B cell (primary cell): ENCODE measurements around the gene RNF157. TPM values are rescaled to one million over a fixed set of nuclear protein-coding genes. Genes with fewer than 3 reads are reported as not detected.
A peak's percentile ranks its signal among the peaks of the same experiment; 100 is the strongest.

ENCODE experiments used
- ATAC-seq: fragments of 200-7000 bp; cut with Tn5 transposase; one replicate; pipeline ENCODE4 v1.10.0; 2021; ENCODE audit warnings: low read depth, mild to moderate bottlenecking, moderate number of reproducible peaks, moderate library complexity
- CTCF ChIA-PET: fragments of 350-600 bp; sonication (Branson Sonifier 250); formaldehyde crosslinking; loops from one replicate; lab custom pipeline; 2021; ENCODE audit warnings: antibody characterized with exemption, inconsistent platforms; lab: Charles Lee
- POLR2A ChIA-PET: fragments of 350-600 bp; sonication (Branson Sonifier 250); formaldehyde crosslinking; loops from one replicate; lab custom pipeline; 2021; ENCODE audit warnings: antibody characterized with exemption; lab: Charles Lee
- DNase-seq: peaks from one replicate; pipeline ENCODE4 v3.0.0; 2013
- H2AFZ ChIP-seq: 2 replicates; pipeline ENCODE4 v1.6.1; 2012; ENCODE audit warnings: mild to moderate bottlenecking, low read depth, low read length; ENCODE audit not compliant: insufficient read depth, poor library complexity, severe bottlenecking
- H3K27ac ChIP-seq, 2 donors: 1 replicate in 1 of 2; 2 replicates in 1 of 2; pipeline ENCODE4 v1.5.1; 2012 to 2013; ENCODE audit warnings: low read length in 2 of 2, mild to moderate bottlenecking in 2 of 2, moderate library complexity in 1 of 2
- H3K27me3 ChIP-seq, 4 experiments: fragments of 200-600 bp in 1 of 4; sonication (generic) in 1 of 4; replicated peaks in 1 of 4; 1 replicate in 2 of 4; 2 replicates in 2 of 4; pipeline versions ENCODE4 v1.6.1 to v1.7.0; 2013 to 2016; ENCODE audit warnings: low read length in 3 of 4, mild to moderate bottlenecking in 2 of 4, mixed read lengths in 1 of 4, moderate library complexity in 1 of 4; ENCODE audit not compliant: insufficient read depth in 4 of 4, control insufficient read depth in 3 of 4; ENCODE audit errors: control extremely low read depth in 1 of 4
- H3K36me3 ChIP-seq, 2 experiments: replicated peaks in 1 of 2; 1 replicate in 1 of 2; 2 replicates in 1 of 2; pipeline versions ENCODE4 v1.6.1 to v1.7.1; 2013; ENCODE audit warnings: low read length in 1 of 2; ENCODE audit not compliant: insufficient read depth in 2 of 2, control insufficient read depth in 1 of 2; ENCODE audit errors: control extremely low read depth in 1 of 2, extremely low read depth in 1 of 2
- H3K4me1 ChIP-seq, 2 donors: fragments of 200-600 bp in 1 of 2; sonication (generic) in 1 of 2; 1 replicate in 1 of 2; 2 replicates in 1 of 2; pipeline versions ENCODE4 v1.5.1 to v1.6.1; 2013 to 2017; ENCODE audit warnings: low read length in 2 of 2; ENCODE audit not compliant: control insufficient read depth in 2 of 2, insufficient read depth in 2 of 2
- H3K4me2 ChIP-seq: replicated peaks from 2 replicates; pipeline ENCODE3; 2012; ENCODE audit warnings: mild to moderate bottlenecking, low read depth, low read length; ENCODE audit not compliant: poor library complexity, severe bottlenecking
- H3K4me3 ChIP-seq, 5 experiments: fragments of 200-600 bp in 1 of 5; sonication (generic) in 1 of 5; 1 replicate in 3 of 5; 2 replicates in 2 of 5; pipeline versions ENCODE4 v1.5.1 to v1.7.0; 2011 to 2016; ENCODE audit warnings: low read length in 4 of 5, mild to moderate bottlenecking in 4 of 5, low read depth in 2 of 5, control low read depth in 1 of 5, moderate library complexity in 1 of 5; ENCODE audit not compliant: insufficient read depth in 1 of 5; ENCODE audit errors: control extremely low read depth in 1 of 5, extremely low read depth in 1 of 5
- H3K79me2 ChIP-seq: fragments of 200-600 bp; sonication (generic); one replicate; pipeline ENCODE4 v1.6.0; 2016; ENCODE audit warnings: low read length; ENCODE audit not compliant: control insufficient read depth, insufficient read depth
- H3K9ac ChIP-seq: fragments of 200-600 bp; sonication (generic); 2 replicates; pipeline ENCODE4 v1.6.1; 2017; ENCODE audit warnings: mild to moderate bottlenecking, low read length, moderate library complexity
- H3K9me3 ChIP-seq, 3 donors: one replicate each; pipeline versions ENCODE4 v1.6.1 to v1.7.1; 2013; ENCODE audit warnings: low read length in 2 of 3; ENCODE audit not compliant: control insufficient read depth in 2 of 3, insufficient read depth in 1 of 3; ENCODE audit errors: control extremely low read depth in 1 of 3
- H4K20me1 ChIP-seq: 2 replicates; pipeline ENCODE4 v1.6.0; 2012; ENCODE audit warnings: mild to moderate bottlenecking, low read length; ENCODE audit not compliant: insufficient read depth, control insufficient read depth, poor library complexity, severe bottlenecking
- H3K27ac Mint-ChIP-seq: one replicate; pipeline ENCODE4 v1.8.0; 2021; ENCODE audit warnings: mixed read lengths
- H3K27me3 Mint-ChIP-seq: one replicate; pipeline ENCODE4 v1.8.0; 2021; ENCODE audit warnings: mixed read lengths
- H3K4me1 Mint-ChIP-seq: one replicate; pipeline ENCODE4 v1.8.0; 2021; ENCODE audit warnings: mixed read lengths
- H3K4me3 Mint-ChIP-seq: one replicate; pipeline ENCODE4 v1.8.0; 2021; ENCODE audit warnings: mixed read lengths
- H3K9me3 Mint-ChIP-seq: one replicate; pipeline ENCODE4 v1.8.0; 2022; ENCODE audit warnings: mixed read lengths; ENCODE audit not compliant: insufficient read depth
- EZH2 ChIP-seq: IDR thresholded peaks from 2 replicates; pipeline ENCODE4 v1.6.1; 2012; ENCODE audit warnings: borderline replicate concordance, low read depth, mild to moderate bottlenecking, moderate library complexity, low read length; ENCODE audit not compliant: insufficient read depth, poor library complexity, severe bottlenecking
- WGBS: methylation state at CpG from one replicate; pipeline ENCODE4 v1.1.5; 2013; ENCODE audit warnings: missing lambda C conversion rate; ENCODE audit not compliant: insufficient coverage; 5-methylcytosine and 5-hydroxymethylcytosine counted together
- intact Hi-C: fragments of 100-400 bp; cut with micrococcal nuclease; formaldehyde crosslinking; loops from one replicate; pipeline ENCODE4 v1.10.0; 2022
- polyA plus RNA-seq: library from polyadenylated mRNA; depleted of rRNA; stranded (reverse); fragments of >200 nt; gene quantifications from 2 replicates; pipeline ENCODE4 v1.2.3, GENCODE V29; 2012
- total RNA-seq, 2 donors: library from RNA; stranded (reverse); fragments of 120-200 nt in 1 of 2; gene quantifications; 1 replicate in 1 of 2; 2 replicates in 1 of 2; pipeline versions ENCODE4 v1.2.3 to v1.2.4, GENCODE V29; 2013 to 2022
- TF ChIP-seq, protein P1 (sequence below): fragments of 200-600 bp; IDR thresholded peaks from one replicate; pipeline ENCODE4 v1.8.0; 2022; ENCODE audit warnings: antibody characterized with exemption, mild to moderate bottlenecking

The RNF157 gene
- total and polyA plus RNA-seq, 2 donors (not counting 1 experiment from before 2014, with no cell fraction given) = 0.54 to 1.2 TPM

DNA sequence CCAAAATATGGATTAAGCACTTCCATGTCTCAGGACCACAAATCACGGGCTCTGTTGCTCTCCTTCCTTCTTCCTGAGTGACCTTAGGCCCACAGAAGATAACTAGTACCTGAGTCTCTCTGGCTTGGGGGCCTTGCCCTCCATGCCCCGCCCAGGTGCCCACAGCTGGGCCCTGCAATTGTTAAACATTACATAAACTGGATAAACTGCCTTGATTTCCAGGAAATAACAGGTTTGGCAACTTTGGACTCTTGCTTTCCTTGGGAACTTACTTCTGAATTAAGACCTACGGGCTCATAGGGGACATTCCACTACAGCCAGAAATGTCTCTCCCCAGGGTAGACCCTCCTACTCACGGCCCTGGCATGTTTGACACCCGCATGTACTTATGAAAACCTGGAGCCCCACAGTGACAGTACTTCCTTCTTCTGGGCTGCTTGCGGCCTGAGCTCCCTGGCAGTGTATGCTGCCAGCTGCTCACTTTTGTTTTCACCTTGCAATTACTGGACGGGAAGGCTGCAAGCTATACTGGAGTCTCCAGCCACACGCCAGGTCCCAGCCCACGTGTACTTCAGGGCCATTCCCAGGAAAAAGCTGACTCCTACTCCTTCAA is 22.5 kb upstream of the RNF157 start:
- H3K4me1 Mint-ChIP-seq = peaks cover 64% of the 10 kb centered on the region
- H3K27me3 Mint-ChIP-seq = no peaks in the 10 kb centered on the region
- DNase-seq = peak; percentile 75
- ATAC-seq = no peak
- Histone ChIP-seq H3K36me3 (peaks cover 0 to 4% of the 10 kb centered on the region in 2 experiments), H4K20me1 (peaks cover 10% of the 10 kb centered on the region), H3K4me2 (peak overlapping the region; percentile 50), H3K27me3 (no peaks in the 10 kb centered on the region), H3K9ac (no peak overlapping the region), H2AFZ (peak overlapping the region; percentile 51), H3K4me3 (peak overlapping the region in 1 of 5 experiments; percentile 2), H3K9me3 (no peaks in the 10 kb centered on the region), H3K79me2 (peaks cover 28% of the 10 kb centered on the region), H3K4me1 (peaks cover 66 to 72% of the 10 kb centered on the region in 2 donors), H3K27ac (peak overlapping the region; percentile 46 to 55)
- no peak for TF ChIP-seq EZH2
- TF ChIP-seq, protein P1, sequence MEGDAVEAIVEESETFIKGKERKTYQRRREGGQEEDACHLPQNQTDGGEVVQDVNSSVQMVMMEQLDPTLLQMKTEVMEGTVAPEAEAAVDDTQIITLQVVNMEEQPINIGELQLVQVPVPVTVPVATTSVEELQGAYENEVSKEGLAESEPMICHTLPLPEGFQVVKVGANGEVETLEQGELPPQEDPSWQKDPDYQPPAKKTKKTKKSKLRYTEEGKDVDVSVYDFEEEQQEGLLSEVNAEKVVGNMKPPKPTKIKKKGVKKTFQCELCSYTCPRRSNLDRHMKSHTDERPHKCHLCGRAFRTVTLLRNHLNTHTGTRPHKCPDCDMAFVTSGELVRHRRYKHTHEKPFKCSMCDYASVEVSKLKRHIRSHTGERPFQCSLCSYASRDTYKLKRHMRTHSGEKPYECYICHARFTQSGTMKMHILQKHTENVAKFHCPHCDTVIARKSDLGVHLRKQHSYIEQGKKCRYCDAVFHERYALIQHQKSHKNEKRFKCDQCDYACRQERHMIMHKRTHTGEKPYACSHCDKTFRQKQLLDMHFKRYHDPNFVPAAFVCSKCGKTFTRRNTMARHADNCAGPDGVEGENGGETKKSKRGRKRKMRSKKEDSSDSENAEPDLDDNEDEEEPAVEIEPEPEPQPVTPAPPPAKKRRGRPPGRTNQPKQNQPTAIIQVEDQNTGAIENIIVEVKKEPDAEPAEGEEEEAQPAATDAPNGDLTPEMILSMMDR = no peak
- intact Hi-C loops = loop anchor here (2.0 to 10.0 kb wide), 3 partner anchors 14 to 358 kb away; partner anchors contain the start of gene MRPL38
- ChIA-PET CTCF (interaction anchor here (0.8 to 8.2 kb wide), 10 partner anchors 11 to 142 kb away, joined by 3 to 66 read pairs (median 6); no protein-coding TSS in a partner anchor), POLR2A (interaction anchor here (0.5 to 3.3 kb wide), 6 partner anchors 11 to 706 kb away, joined by 3 to 44 read pairs (median 4); no protein-coding TSS in a partner anchor)
- H3K4me3 Mint-ChIP-seq = peak overlapping the region; percentile 81
- 23% methylated on average over 7 of the region's 9 CpGs for WGBS
- no peaks in the 10 kb centered on the region for H3K9me3 Mint-ChIP-seq
- peak overlapping the region; percentile 92 for H3K27ac Mint-ChIP-seq
